HG02938 (cell line): ENCODE results near the gene GOT2.
"Not testable (repeated sequence)": the region's sequence is repeated elsewhere in the genome, so short reads cannot be mapped to it uniquely, and the experiment has no call there.

ENCODE experiments used
- ATAC-seq: cut with Tn5 transposase; IDR thresholded peaks from one replicate; pipeline ENCODE4 v1.9.1; 2021; ENCODE audit warnings: mild to moderate bottlenecking, moderate library complexity; ENCODE audit not compliant: unreplicated experiment

GOT2 gene

DNA sequence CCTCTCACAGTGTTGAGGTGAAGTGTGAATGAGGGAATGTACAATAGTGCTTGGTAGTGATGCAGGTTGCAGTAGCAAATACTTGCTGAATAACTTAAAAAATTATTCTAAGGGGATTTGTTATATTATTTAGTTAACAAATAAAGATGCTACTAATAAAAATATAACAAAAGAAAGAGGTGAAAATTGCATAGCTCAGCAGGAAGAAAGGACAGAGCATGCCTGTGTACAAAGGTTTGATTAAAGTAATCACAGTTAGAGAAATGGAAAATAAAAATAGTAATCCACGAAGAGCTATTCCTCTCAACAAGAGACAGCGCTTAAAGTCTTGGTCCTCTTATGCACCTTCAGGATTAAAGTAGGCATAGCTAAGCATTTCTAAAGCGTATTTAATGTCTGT lies 11.0 kb downstream of the GOT2 start:
- no peak for ATAC-seq

DNA sequence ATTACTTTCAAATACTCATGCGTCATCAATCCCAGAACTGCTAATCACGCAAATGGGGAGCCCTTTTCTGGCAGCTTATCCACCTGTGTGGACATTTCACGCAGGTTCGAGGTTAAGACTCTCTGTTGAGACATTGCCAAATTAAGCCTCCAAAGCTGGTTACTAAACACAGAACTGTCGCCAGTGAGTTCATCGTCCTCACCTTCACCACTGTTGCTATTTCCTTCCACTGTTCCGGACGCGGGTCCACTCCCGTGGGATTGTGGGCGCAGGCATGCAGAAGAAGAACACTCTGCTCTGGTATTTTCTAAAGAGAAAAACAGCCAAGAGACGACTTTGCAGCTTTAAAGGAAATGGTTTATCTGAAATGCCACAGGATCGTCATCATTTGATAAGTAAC lies 16.1 kb downstream of the GOT2 start:
- no peak for ATAC-seq

DNA sequence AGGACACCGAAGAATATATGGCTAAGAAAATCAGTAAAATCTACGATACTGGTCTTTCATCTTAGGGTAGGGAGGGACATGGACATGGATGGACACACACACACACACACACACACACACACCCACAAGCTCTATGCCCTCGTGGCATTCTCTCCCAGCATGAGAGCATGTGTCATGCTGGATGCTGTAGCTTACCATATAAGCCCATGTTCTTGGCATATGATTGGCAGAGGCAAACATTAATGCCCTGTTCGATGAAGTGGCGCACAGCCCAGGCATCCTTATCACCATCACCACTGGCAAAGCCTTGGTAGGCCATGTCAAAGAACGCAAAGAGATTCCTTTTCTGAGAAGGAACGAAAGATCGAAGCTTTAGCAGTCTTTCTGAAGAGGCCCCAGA lies 17.6 kb downstream of the GOT2 start:
- no peak for ATAC-seq

DNA sequence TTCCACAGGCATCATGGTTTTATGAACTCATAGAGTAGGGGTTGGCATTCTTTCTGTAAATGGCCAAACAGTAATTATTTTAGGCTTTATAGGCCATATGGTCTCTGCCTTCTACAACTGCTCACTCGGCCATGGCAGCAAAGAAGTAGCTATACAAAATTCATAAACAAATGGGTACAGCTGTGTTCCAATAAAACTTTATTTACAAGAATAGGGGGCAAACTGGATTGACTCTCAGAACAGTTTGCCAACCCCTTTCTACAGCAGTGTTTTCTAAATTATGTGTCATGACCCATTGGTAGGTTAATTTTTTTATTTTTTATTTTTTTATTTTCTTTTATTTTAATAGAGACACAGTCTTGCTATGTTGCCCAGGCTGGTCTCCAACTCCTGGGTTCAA lies 20.4 kb downstream of the GOT2 start:
- ATAC-seq: no peak

DNA sequence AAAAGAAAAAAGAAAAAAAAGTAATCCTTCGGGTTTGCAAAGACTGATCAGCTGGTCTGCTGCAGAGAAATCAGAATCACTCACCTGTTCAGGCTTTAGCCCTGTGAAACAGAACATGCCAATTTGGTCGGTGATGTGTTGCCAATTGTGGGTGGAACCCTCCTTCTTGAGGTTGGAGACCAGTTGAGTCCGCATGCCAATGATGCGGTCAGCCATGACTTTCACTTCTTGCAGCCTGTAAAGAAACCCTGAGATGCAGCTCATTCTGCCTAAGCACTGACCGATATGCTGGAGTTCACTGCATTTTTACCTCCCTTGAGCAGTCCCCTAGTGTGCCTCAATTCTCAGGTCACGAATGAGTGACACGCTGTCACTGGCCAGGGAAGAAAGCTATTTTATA lies 24.8 kb downstream of the GOT2 start:
- ATAC-seq: no peak

DNA sequence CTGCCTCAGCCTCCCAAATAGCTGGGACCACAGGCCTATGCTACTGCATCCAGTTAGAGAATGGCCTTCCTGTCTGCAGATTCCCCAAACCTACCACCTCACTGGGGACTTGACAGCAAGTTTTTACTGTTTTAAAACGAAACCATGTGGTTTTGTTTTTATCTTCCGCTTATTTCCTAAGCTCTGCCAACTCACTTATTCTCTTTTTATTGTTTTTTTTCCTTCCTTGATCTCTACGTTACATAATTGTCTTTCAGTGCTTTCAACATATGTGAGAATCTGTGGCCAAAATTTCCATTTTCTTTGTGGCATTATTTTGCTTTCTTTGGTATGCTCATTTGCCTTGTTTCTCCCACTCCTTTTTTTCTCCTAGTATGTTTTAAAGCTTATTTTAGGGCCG lies 35.0 kb downstream of the GOT2 start:
- no peak for ATAC-seq

DNA sequence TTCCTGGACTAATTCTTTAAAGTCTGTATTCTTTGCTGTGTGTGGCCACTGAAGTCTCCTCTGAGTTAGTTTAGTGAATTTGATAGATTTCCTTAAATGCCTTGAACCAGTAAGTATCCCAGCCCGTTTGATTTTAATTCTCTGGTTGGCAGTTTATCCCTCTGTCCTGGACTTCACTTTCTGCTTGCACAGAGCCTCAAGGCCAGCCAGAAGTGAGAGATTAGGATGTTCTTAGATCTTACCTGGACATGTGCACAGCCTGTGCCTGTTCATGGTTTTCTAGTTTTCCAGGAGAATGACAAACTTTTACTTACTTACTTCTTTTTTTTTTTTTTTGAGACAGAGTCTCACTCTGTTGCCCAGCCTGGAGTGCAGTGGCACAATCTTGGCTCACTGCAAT lies 38.7 kb downstream of the GOT2 start:
- no peak for ATAC-seq

DNA sequence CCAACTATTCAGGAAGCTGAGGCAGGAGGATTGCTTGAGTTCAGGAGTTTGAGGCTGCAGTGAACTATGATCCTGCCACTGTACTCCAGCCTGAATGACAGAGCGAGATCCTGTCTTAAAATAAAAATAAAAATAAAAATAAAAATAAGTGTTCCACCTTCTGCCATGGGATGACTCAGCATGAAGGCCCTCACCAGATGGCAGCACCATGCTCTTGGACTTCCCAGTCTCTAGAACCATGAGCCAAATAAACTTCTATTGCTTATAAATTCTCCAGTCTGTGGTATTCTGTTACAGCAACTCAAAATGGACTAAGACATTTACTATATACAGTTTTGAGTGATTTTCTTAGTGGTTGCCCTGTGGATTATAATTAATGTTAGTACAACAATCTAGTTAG lies 41.7 kb downstream of the GOT2 start:
- no peak for ATAC-seq

DNA sequence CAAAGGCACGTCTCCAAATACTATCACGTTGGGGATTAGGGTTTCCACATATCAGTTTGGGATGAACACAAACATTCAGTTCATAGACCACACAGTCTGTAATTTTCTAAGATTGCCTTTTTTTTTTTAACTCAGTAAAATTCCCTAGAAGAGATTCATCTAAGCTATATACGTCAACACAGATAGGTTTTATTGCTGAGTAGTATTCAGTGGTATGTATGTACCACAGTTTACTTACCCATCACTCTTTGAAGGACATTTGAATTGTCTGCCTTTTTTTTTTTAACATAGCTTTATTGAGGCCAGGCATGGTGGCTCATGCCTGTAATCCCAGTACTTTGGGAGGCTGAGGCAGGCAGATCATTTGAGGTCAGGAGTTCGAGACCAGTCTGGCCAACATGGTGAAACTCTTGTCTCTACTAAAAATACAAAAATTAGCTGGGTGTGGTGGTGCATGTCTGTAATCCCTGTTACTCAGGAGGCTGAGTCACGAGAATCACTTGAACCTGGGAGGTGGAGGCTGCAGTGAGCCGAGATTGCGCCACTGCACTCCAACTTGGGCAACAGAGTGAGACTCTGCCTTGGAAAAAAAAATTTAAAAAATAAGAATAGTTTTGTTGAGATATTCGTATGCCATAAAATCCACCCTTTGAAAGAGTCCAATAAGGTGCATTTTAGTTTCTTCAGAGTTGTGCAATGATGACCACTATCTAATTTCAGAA lies 47.0 kb downstream of the GOT2 start:
- not testable (repeated sequence) for ATAC-seq

DNA sequence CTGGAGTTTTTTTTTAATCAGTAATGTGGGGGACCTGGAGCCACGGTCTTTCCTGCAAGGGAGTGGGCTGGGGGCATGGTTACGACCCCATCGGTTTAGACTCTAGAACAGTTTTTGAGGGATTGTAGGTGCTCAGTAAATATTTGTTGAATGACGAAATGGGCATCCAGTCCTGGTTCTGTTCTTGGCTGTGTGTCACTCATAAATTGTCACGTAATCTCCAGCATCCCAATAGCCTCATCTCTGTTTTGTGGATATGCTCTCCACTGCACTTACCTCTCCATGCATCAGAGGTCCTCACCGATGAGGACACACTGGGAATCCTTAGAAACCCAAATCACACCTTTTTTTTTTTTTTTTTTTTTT lies 49.0 kb downstream of the GOT2 start:
- no peak for ATAC-seq

DNA sequence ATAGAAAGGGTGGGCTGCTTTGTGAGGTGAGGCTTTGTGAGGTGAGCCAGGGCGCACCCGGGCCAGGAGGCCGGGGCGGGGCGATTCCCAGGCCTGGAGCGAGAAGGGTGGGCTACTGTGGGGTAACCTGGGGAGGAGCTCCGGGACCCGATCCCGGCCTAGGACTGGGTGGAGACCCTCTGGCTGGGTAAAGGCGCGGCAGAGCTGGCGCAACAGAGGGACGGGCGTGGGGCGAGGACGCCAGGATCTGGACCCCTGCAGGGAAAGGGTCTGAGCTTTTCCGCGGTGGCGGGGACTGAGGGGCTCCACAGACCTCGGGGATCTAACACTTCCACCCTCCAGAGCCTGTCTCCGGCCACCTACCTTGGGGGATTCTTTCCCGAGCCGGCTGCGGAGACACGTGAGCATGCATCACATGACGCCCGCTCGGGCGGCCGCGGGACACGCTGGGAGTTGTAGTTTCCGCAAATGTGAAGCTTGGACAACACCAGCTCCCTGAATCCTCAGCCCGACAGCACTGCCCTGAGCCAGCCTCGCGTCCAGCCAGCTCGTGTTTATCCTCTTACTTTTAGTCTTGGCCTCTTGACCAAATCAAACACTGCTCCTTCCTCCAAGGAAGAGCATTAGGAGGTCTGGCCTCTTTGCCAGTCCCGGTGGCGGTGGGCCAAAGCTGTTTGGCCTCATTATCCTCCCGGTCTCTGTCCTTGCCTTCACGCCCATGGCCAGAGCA lies 49.6 kb downstream of the GOT2 start, which contains the start of gene SLC38A7:
SLC38A7 (minus strand) TSS at position 417 of the 730 bp plus-strand sequence. CDS start 4,644 bp downstream, outside the sequence.
- ATAC-seq: peak; percentile 96

DNA sequence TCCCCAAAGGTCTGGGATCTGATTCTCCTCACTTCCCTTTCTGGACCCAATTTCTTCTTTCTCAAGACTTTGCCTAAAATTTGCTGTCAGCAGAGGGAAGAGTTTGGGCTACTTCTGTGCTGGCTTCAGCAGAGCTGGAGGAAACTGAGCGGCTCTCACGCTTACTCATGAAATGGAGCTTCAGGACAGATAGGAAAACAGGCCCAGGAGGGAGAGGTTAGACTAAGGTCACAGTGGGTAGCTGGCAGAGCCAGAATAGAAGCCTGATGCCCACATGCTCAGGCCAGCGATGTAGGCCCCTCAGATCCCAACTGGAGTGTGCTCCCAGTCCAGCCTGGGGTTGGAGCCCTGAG lies 50.1 kb downstream of the GOT2 start:
- ATAC-seq: no peak

DNA sequence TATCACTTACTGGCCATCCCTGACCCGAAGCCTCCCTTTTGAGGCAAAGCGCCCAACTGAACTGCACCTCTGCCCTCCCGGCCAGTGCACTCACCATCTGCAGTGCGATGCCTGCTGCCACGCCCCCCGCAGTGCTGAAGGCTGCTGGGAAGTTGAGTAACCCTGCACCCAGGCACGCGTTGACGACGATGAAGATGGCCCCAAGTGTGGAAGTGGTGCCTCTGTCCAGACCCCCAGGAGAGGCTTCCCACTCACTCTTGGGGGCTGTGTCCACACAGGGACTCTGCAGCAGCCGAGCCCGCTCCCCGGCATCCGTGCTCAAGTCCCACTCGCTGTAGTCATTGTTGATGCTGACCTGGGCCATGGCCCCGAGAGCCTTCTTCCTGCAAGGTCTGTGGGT lies 54.4 kb downstream of the GOT2 start:
- no peak for ATAC-seq

DNA sequence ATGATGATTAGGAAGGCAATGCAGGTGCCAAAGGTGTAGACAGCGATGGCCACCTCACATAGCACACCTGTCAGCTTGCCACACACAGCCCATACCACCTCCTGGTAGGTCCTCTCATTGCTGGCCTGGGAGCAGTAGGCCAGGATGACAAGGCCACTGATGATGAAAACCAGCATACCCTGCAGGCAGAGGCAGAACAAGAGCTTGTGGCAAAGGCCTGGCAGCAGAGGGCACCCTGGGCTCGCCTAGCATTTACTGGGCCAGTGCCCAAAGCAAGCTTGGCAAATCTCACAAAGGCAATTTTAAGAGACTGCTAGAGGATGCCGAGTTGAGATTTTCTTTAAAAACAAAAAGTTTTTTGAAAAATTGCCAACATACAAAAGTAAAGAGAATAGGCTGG lies 55.4 kb downstream of the GOT2 start:
- no peak for ATAC-seq

DNA sequence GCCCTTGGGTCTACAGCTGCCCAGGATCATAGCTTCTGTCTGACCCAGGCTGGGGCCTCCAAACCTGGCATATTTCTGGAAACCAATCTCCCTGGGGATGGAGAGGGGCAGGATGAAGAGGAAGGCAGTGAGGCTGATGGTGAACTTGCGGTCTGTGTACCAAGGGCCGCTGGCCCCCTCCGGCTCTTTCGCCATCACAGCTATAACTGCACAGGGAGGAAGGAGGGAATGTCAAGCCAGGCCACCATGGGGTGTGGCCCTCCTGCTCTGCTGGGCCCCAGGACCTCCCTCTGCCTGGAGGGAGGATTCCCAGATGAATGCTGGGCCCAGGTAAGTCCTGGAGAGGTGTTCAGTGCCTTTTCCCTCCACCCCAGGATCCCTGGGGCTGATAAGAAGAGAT lies 55.8 kb downstream of the GOT2 start:
- ATAC-seq: no peak

DNA sequence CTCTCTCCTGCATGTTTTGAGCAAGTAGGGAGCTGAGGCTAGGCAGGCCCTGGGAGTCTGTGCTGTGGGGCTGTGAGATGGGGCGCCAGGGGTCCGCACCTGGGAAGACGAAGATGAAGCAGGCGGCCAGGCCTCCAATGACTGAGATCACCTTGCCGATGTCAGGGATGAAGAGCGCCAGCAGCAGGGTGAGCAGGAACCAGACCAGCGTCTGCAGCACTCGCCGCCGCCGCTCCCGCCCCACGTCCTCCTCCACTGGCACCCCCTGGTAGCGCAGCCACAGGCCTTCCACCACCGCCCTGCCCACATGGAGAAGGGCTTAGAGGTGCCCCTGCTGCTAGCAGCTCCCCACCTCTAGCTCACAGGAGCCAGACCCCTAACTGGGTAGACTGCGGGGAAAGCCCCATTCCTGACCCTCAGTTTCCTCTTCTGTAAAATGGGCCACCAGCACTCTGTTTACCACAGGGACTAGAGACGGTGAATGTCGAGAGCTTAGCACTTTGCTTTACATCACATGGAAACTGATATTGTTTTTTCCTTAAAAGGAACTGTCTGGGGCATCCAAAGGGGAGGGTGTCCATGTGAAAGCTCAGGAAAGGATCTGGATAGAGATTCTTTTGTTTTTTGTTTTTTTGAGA lies 63.1 kb downstream of the GOT2 start:
- no peak for ATAC-seq

DNA sequence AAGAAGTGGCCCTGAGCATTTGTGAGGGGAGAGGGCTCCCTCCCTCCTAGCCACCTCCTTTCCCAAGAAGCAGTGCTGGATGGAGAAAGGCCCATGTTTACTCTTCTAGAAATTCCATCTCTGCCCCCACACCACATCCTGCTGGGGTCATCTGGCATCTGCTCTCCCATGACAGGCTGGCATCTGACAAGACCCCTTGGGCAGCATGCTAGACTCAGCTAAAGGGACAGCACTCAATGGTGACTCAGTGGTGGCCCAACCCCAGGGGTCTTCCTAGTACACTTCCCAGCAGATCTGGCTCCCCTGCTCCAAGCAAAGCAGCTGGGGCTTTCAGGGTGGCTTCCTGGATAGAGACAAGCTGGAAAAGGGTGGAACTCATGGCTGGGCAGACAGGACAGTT lies 63.9 kb downstream of the GOT2 start:
- ATAC-seq: no peak

DNA sequence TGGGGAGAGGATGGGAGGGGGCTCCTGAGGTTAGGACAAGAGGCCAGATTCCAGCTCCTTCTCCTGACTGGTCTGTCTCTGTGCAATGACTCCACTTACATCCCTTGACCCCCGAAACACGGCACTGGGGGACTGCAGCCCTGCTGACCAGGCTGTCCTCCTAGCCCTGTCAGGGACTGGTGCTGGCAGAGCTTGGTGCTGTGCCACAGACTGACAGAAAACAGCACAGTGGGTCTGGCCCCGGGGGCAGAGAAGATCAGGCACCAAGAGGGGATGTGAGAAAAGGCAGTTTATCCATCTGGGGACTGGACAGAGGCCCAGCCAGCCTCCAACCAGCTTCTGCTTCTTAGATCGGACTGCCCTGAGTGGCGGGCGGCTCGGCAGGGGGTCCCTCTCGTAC lies 68.9 kb downstream of the GOT2 start:
- no peak for ATAC-seq

DNA sequence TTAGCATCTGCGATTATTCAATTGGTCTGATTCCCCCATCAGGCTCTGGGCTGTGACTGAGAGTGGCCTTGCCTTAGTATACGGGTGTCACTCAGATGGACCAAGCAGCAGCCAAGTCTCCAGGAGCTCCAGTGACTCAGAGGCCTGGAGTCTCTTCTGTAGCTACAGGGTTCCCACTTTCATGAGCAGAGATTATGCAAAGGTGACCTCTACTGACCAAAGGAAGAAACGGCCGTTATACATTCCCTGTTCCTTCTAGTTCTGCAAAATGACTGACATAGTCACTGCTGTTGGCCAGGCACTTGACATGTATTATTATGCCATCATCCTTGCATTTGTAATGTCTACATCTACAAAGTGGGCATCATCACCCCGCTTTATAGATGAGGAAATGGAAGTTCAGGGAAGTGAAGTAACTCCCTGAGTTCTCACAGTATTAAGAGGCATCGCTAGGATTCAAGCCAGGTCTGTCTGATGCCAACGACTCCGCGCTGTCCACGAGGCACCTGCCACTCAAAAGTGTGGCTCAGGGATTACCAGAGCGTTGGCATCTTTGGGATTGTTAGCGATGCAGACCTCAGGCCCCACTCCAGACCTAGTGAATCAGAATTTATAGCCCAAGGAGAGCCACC lies 72.8 kb downstream of the GOT2 start:
- ATAC-seq: peak; percentile 89

DNA sequence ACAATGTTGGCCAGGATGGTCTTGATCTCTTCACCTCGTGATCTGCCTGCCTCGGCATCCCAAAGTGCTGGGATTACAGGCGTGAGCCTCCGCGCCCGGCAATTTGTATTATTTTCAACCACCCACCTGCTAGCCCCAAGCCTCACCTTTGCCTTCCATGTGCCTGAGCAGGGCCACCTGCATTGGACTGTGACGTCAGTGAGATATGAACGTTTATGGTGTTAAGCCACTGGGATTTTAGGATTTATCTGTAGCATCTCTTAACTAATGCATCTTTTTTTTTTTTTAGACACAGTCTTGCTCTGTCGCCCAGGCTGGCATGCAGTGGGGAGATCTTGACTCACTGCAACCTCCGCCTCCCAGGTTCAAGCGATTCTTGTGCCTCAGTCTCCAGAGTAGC lies 74.2 kb downstream of the GOT2 start:
- not testable (repeated sequence) for ATAC-seq

DNA sequence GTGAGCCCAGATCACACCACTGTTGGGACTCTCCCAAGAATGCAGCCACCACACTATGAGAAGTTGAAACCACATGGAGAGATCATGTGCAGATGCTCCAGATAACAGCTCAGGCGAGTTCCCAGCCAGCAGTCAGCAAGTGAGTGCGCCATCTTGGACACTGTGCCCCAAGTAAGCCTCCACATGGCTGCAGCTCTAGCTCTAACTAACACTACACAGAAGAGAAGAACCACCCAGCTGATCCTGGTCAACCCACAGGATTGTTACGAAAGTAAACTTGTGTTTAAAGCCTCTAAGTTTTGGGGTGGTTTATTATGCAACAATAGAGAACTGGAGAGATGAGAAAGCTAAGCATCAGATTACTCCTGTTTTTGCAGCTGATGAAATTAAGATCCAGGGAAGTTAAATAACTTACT lies 75.3 kb downstream of the GOT2 start:
- ATAC-seq: no peak
